ENCODE measurements around the gene ZMYM3.

GRCh38 chrX:71217298-71217697 is 36.6 kb downstream of the ZMYM3 start:
- TF ChIP-seq POLR2A (IDR thresholded peaks at IDR 0.05; ENCODE audit: borderline replicate concordance, extremely low read depth, insufficient read depth, insufficient read length) (no peak), RAD21 (IDR thresholded peaks at IDR 0.05; ENCODE audit: low read depth) (no peak), SRF (IDR thresholded peaks at IDR 0.05; ENCODE audit: low read depth) (no peak), POLR2AphosphoS5 (IDR thresholded peaks at IDR 0.05; ENCODE audit: low read depth, low read length) (no peak), JUND (IDR thresholded peaks at IDR 0.05) (no peak), EZH2 (IDR thresholded peaks at IDR 0.05) (no peak), CTCF (IDR thresholded peaks at IDR 0.05 in 2 of 3, conservative IDR thresholded peaks at IDR 0.05 in 1 of 3; ENCODE audit: borderline replicate concordance in 1 of 3, insufficient read depth in 1 of 3, low read depth in 2 of 3, low read length in 2 of 3) (no peak)

Data from HCT116 (cell line).